Heart right ventricle (tissue), 16 donors: ENCODE data around the gene COMMD3. TPM values are rescaled to one million over a fixed set of nuclear protein-coding genes. Genes with fewer than 3 reads are reported as not detected.

Experiments used
- ATAC-seq, 8 donors: fragments of 200-7000 bp; cut with Tn5 transposase; one replicate each; pipeline ENCODE4 v1.9.1; 2020; ENCODE audit warnings: mild to moderate bottlenecking in 8 of 8, moderate library complexity in 8 of 8, moderate number of reproducible peaks in 1 of 8
- DNase-seq, 2 donors: peaks; one replicate each; pipeline ENCODE4 v3.0.0-alpha.2; 2020
- H3K27ac ChIP-seq, 10 donors: fragments of 200-600 bp; sonication (generic) in 2 of 10; one replicate each; pipeline versions ENCODE4 v1.5.0 to v1.8.0; 2020 to 2022; ENCODE audit warnings: mild to moderate bottlenecking in 3 of 10
- H3K27me3 ChIP-seq, 7 donors: fragments of 200-600 bp; one replicate each; pipeline ENCODE4 v1.8.0; 2021 to 2022; ENCODE audit warnings: mild to moderate bottlenecking in 2 of 7
- H3K36me3 ChIP-seq, 9 donors: fragments of 200-600 bp; sonication (generic) in 1 of 9; one replicate each; pipeline versions ENCODE4 v1.5.0 to v1.8.0; 2020 to 2022; ENCODE audit warnings: mild to moderate bottlenecking in 2 of 9
- H3K4me1 ChIP-seq, 9 donors: fragments of 200-600 bp; sonication (generic) in 1 of 9; one replicate each; pipeline versions ENCODE4 v1.5.0 to v1.8.0; 2020 to 2022; ENCODE audit warnings: mild to moderate bottlenecking in 4 of 9
- H3K4me3 ChIP-seq, 10 donors: fragments of 200-600 bp; sonication (generic) in 2 of 10; one replicate each; pipeline versions ENCODE4 v1.5.0 to v1.8.0; 2020 to 2022; ENCODE audit warnings: mild to moderate bottlenecking in 7 of 10, moderate library complexity in 2 of 10
- H3K9me3 ChIP-seq, 11 donors: fragments of 200-600 bp in 10 of 11; sonication (generic) in 2 of 11; one replicate each; pipeline versions ENCODE4 v1.5.0 to v1.8.0; 2013 to 2022; ENCODE audit warnings: mild to moderate bottlenecking in 2 of 11, control low read depth in 1 of 11, moderate library complexity in 1 of 11
- WGBS, 2 donors: extraction: QIAGEN DNeasy Blood & Tissue Kit; methylation state at CpG; one replicate each; pipeline ENCODE4 v1.1.7; 2013; ENCODE audit warnings: inconsistent platforms in 1 of 2; 5-methylcytosine and 5-hydroxymethylcytosine counted together
- intact Hi-C, 10 donors: fragments of 100-400 bp; cut with DNase I; formaldehyde crosslinking; loops; one replicate each; pipeline versions ENCODE4 v1.11.1 to v1.14.2; 2022
- polyA plus RNA-seq, 2 donors: library from polyadenylated mRNA; stranded (reverse); fragments of 200-250 nt; gene quantifications; one replicate each; pipeline ENCODE4 v1.2.3, GENCODE V29; 2013
- total RNA-seq, 10 donors: library from RNA; stranded (reverse); fragmentation: NEBNext Ultra II Directional in 3 of 10; extraction: Animal tissue kit (Norgen Biotek cat#: 25700) in 3 of 10; gene quantifications; one replicate each; pipeline versions ENCODE4 v1.2.1 to v1.2.4, GENCODE V29; 2021 to 2023
- TF ChIP-seq, protein P1 (sequence below), 9 donors: fragments of 200-600 bp; sonication (generic) in 2 of 9; IDR thresholded peaks; one replicate each; pipeline versions ENCODE4 v1.5.0 to v1.8.0; 2021 to 2022; ENCODE audit warnings: antibody characterized with exemption in 9 of 9, mild to moderate bottlenecking in 5 of 9, moderate library complexity in 1 of 9
- donor health status: Arrhythmogenic right ventricular cardiomyopathy.
- donor health status: ischemic (EF 13 %, LVEDD 7.1; RV severe dilation, severe dysfunction).
- donor health status: healthy with polysubstance abuse.
- donor health status: DM: no; HTN: yes; CAD: no.
- donor health status: DM: no; HTN: no; CAD: no.
- donor health status: ischemic (EF 25% LVEDD 6.9; RV normal size, moderate dysfunction).
- donor health status: ischemic (EF 25% LVEDD 5.7; RV mildly dilated, moderate dysfunction).
- donor health status: healthy.
- donor health status: DM: yes; HTN: yes; CAD: no.
- donor health status: Ischemic cardiomyopathy.
- donor health status: ischemic (EF 35%, LVEDD 5.7; RV mildly dilated, moderate dysfunction).
- donor health status: nonischemic (EF 11% LVEDD 7.7; RV severe dilation, severe dysfunction).
- donor health status: DM: yes; HTN: yes; CAD: no.
- donor health status: PGD.
- donor health status: ischemic (EF 29% LVEDD 5.4; RV normal size, mild dysfunction).
- donor health status: nonischemic (EF 23%, LVEDD 6.1; RV moderate dilation, normal function).

The COMMD3 gene
- total and polyA plus RNA-seq, 12 donors = 62.2 to 95.0 (median 80.6) TPM

DNA sequence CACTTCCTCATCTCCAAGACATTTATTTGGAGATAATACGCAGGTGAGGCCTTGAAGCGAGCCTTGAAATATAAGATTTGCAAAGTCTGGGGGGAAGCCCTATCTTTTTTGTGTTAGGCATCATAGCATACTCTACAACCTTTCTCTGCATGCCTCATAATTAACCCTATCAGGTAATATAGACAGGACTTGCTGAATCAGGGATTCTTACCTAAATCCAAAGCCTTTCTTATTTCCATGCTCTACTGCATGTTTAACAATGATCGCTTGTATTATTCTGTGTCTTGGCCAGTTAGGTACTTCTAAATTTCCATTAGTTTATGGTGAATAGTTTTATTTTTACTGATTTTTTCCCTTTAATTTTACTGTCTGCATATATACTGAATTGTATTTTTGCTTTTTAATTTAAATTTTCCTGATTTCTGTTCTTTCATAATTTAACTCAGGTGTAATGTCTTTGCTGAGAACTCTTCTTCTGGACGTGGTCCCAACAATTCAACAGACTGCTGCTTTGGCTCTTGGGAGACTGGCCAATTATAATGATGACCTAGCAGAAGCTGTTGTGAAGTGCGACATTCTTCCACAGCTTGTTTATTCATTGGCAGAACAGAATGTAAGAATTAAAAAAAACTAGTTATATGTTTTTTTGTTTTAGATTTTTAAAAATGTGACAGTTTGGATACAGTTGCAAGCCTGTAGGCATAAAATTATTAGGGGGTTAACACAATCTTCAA is 48.4 kb downstream of the COMMD3 start:
- intact Hi-C loops = no loop called here
- no peak for ATAC-seq
- Histone ChIP-seq H3K9me3 (no peaks in the 10 kb centered on the region), H3K4me1 (peaks cover 0 to under 1% (median 0%) of the 10 kb centered on the region in 9 donors), H3K27me3 (peaks cover 0 to 28% (median 5%) of the 10 kb centered on the region in 7 donors), H3K27ac (no peak overlapping the region), H3K4me3 (no peak overlapping the region), H3K36me3 (no peaks in the 10 kb centered on the region)
- TF ChIP-seq, protein P1, sequence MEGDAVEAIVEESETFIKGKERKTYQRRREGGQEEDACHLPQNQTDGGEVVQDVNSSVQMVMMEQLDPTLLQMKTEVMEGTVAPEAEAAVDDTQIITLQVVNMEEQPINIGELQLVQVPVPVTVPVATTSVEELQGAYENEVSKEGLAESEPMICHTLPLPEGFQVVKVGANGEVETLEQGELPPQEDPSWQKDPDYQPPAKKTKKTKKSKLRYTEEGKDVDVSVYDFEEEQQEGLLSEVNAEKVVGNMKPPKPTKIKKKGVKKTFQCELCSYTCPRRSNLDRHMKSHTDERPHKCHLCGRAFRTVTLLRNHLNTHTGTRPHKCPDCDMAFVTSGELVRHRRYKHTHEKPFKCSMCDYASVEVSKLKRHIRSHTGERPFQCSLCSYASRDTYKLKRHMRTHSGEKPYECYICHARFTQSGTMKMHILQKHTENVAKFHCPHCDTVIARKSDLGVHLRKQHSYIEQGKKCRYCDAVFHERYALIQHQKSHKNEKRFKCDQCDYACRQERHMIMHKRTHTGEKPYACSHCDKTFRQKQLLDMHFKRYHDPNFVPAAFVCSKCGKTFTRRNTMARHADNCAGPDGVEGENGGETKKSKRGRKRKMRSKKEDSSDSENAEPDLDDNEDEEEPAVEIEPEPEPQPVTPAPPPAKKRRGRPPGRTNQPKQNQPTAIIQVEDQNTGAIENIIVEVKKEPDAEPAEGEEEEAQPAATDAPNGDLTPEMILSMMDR (IDR thresholded peaks at IDR 0.05) = no peak
- no peak for DNase-seq
- 88 to 89% methylated on average over 5 of the region's 5 CpGs for WGBS, 2 donors

DNA sequence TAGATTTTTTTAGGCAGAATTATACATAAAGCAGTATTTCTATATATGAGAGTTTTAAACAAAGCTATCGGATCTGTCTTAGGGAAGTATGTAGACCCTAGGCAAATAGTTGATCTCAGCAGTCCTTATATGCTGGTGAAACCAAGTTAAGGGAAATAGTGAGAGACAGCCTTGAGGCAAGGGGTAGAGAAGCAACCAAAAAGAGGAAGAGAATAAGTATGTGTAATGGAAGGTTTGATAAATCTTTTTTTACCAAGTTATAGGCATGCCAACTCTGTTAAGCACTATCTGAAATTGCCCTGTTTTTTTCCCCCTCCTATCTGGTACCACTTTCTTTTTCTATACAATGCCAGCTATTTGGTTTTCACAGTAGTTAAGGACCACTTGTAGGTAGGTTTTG is 49.0 kb downstream of the COMMD3 start:
- peak in 3 of 8 donors; percentile 46 to 61 (median 51) for ATAC-seq
- intact Hi-C loops = no loop called here

DNA sequence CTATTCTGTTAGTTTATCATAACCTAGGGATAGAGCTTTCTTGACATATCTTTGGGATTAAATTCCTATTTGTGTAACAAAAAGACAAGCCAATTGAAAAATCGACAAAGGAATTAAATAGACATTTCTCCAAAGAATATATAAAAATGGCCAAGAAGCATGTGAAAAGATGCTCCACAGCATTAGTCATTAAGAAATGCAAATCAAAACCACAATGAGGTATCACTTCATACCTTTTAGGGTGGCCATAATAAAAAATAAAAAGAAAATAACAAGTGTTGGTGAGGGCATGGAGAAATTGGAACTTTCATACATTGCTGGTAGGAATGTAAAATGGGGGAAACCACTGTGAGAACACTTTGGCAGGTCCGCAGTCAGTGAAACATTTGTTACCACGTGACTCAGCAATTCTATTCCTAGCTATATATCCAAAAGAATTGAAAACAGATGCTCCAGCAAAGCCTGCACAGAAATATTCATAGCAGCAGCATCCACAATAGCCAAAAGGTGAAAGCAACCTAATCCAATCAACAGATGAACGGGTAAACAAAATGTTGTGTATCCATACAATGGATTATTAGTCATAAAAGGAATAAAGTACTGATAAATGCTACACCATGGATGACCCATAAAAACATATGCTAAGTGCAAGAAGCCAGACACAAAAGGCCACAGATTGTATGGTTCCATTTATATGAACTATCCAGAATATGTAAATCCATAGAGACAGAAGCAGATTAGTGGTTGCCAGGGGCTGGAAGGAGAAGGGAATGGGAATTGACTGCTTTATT is 49.7 kb downstream of the COMMD3 start:
- ATAC-seq = no peak
- intact Hi-C loops = no loop called here
- no peak overlapping the region for H3K4me3 ChIP-seq
- DNase-seq = no peak
- peaks cover 0 to 13% (median 0%) of the 10 kb centered on the region in 9 donors for H3K4me1 ChIP-seq
- TF ChIP-seq, protein P1 (IDR thresholded peaks at IDR 0.05) = no peak
- no peaks in the 10 kb centered on the region for H3K36me3 ChIP-seq
- H3K9me3 ChIP-seq = no peaks in the 10 kb centered on the region
- 86 to 87% methylated on average over 4 of the region's 4 CpGs for WGBS, 2 donors
- H3K27me3 ChIP-seq = peaks cover 0 to 25% (median 5%) of the 10 kb centered on the region in 7 donors
- no peak overlapping the region for H3K27ac ChIP-seq

More for the DNA sequence above, 49.0 kb downstream of the COMMD3 start:
- DNase-seq = no peak
- Histone ChIP-seq H3K36me3 (no peaks in the 10 kb centered on the region), H3K27me3 (peaks cover 0 to 26% (median 5%) of the 10 kb centered on the region in 7 donors), H3K4me3 (no peak overlapping the region), H3K27ac (no peak overlapping the region), H3K9me3 (no peaks in the 10 kb centered on the region), H3K4me1 (peaks cover 0 to 7% (median 0%) of the 10 kb centered on the region in 9 donors)
- TF ChIP-seq, protein P1 (IDR thresholded peaks at IDR 0.05) = no peak
- 92 to 95% methylated on average over 1 of the region's 1 CpG for WGBS, 2 donors

DNA sequence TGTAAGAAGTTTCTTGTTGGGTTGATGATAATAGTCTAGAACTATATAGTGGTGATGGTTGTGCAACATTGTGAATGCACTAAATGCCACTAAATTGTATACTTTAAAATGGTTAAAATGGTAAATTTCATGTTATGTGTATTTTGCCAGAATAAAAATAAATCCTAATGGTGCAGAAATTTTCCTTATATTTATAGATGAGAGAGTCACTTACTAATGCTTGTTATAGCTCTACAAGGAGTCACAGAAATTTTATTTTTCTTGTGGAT is 50.2 kb downstream of the COMMD3 start:
- no peak overlapping the region for H3K27ac ChIP-seq
- intact Hi-C loops = no loop called here
- H3K4me1 ChIP-seq = peaks cover 0 to 13% (median 0%) of the 10 kb centered on the region in 9 donors
- no peak overlapping the region for H3K4me3 ChIP-seq
- no peak for DNase-seq
- no peak for ATAC-seq
- H3K27me3 ChIP-seq = peaks cover 0 to 23% (median 5%) of the 10 kb centered on the region in 7 donors
- H3K9me3 ChIP-seq = no peaks in the 10 kb centered on the region
- H3K36me3 ChIP-seq = no peaks in the 10 kb centered on the region
- TF ChIP-seq, protein P1 (IDR thresholded peaks at IDR 0.05) = no peak
